Esophagus squamous epithelium (tissue), 5 donors: ENCODE results near the gene MBOAT1. TPM values are rescaled to one million over a fixed set of nuclear protein-coding genes. Genes with fewer than 3 reads are reported as not detected.
"Not testable (repeated sequence)": the region's sequence is repeated elsewhere in the genome, so short reads cannot be mapped to it uniquely, and the experiment has no call there.

ENCODE experiments used
- DNase-seq: peaks from one replicate; lab custom pipeline; 2025; lab: John Stamatoyannopoulos, UW
- H3K27ac ChIP-seq, 4 donors: fragments of 200-600 bp; sonication (generic); one replicate each; pipeline ENCODE4 v1.5.1; 2016 to 2019; ENCODE audit warnings: mild to moderate bottlenecking in 1 of 4
- H3K27me3 ChIP-seq, 4 donors: fragments of 200-600 bp; sonication (generic); 1 replicate in 3 of 4; 2 replicates in 1 of 4; pipeline versions ENCODE4 v1.5.1 to v1.6.0; 2017 to 2021; ENCODE audit warnings: antibody characterized with exemption in 1 of 4
- H3K36me3 ChIP-seq, 3 donors: fragments of 200-600 bp; sonication (generic); one replicate each; pipeline ENCODE4 v1.5.1; 2016 to 2019
- H3K4me1 ChIP-seq, 3 donors: fragments of 200-600 bp; sonication (generic); one replicate each; pipeline ENCODE4 v1.5.1; 2017 to 2019
- H3K4me3 ChIP-seq, 4 donors: fragments of 200-600 bp; sonication (generic); 1 replicate in 3 of 4; 2 replicates in 1 of 4; pipeline ENCODE4 v1.5.1; 2016 to 2019; ENCODE audit warnings: mild to moderate bottlenecking in 2 of 4, moderate library complexity in 1 of 4
- H3K9me3 ChIP-seq, 3 donors: fragments of 200-600 bp; sonication (generic); one replicate each; pipeline ENCODE4 v1.5.1; 2016 to 2019
- POLR2A ChIP-seq, 4 donors: fragments of 450-650 bp; IDR thresholded peaks; one replicate each; pipeline ENCODE4 v1.6.1; 2017; ENCODE audit warnings: antibody characterized with exemption in 4 of 4, mild to moderate bottlenecking in 4 of 4, moderate library complexity in 3 of 4
- WGBS, 2 donors: methylation state at CpG; one replicate each; pipeline ENCODE4 v1.1.5; 2018; 5-methylcytosine and 5-hydroxymethylcytosine counted together
- intact Hi-C: fragments of 100-400 bp; cut with DNase I; formaldehyde crosslinking; loops from one replicate; pipeline ENCODE4 v1.15.0; 2022
- total RNA-seq, 4 donors: library from RNA; depleted of rRNA; stranded (reverse); fragments of >200 nt; gene quantifications; one replicate each; pipeline ENCODE4 v1.1.0, GENCODE V29; 2016
- TF ChIP-seq, protein P1 (sequence below), 6 experiments: fragments of 450-650 bp in 4 of 6; fragments of 200-600 bp in 2 of 6; sonication (generic) in 2 of 6; IDR thresholded peaks; one replicate each; pipeline ENCODE4 v1.5.1; 2016 to 2019; ENCODE audit warnings: antibody characterized with exemption in 6 of 6, mild to moderate bottlenecking in 4 of 6, moderate library complexity in 4 of 6
- donor health status: DM: yes; HTN: yes; CAD: no.

Gene MBOAT1
- total RNA-seq, 4 donors from 2014 or later: 5.2 to 12.8 (median 12.0) TPM

DNA sequence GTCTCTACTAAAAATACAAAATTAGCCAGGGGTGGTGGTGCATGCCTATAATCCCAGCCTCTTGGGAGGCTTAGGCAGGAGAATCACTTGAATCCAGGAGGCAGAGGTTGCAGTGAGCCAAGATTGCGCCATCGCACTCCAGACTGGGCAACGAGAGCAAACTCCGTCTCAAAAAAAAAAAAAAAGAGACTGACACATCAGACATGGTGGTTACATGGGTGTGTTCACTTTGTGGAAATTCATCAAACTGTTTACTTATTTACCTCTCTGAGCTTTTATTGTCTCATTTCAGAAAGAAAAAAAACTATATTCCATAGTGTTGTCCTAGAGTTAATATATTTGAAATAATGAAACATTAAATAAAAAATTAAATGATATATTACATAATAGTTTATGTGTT, 64.8 kb downstream of the MBOAT1 start:
- Histone ChIP-seq H3K27ac (no peak overlapping the region), H3K27me3 (no peaks in the 10 kb centered on the region), H3K36me3 (peaks cover 0 to 77% (median 0%) of the 10 kb centered on the region in 3 donors), H3K9me3 (no peaks in the 10 kb centered on the region), H3K4me3 (no peak overlapping the region), H3K4me1 (no peaks in the 10 kb centered on the region)
- 79 to 87% methylated on average over 4 of the region's 4 CpGs for WGBS, 2 donors
- DNase-seq: no peak
- TF ChIP-seq POLR2A (IDR thresholded peaks at IDR 0.05): no peak
- TF ChIP-seq, protein P1, sequence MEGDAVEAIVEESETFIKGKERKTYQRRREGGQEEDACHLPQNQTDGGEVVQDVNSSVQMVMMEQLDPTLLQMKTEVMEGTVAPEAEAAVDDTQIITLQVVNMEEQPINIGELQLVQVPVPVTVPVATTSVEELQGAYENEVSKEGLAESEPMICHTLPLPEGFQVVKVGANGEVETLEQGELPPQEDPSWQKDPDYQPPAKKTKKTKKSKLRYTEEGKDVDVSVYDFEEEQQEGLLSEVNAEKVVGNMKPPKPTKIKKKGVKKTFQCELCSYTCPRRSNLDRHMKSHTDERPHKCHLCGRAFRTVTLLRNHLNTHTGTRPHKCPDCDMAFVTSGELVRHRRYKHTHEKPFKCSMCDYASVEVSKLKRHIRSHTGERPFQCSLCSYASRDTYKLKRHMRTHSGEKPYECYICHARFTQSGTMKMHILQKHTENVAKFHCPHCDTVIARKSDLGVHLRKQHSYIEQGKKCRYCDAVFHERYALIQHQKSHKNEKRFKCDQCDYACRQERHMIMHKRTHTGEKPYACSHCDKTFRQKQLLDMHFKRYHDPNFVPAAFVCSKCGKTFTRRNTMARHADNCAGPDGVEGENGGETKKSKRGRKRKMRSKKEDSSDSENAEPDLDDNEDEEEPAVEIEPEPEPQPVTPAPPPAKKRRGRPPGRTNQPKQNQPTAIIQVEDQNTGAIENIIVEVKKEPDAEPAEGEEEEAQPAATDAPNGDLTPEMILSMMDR (IDR thresholded peaks at IDR 0.05): no peak
- intact Hi-C loops: no loop called here

DNA sequence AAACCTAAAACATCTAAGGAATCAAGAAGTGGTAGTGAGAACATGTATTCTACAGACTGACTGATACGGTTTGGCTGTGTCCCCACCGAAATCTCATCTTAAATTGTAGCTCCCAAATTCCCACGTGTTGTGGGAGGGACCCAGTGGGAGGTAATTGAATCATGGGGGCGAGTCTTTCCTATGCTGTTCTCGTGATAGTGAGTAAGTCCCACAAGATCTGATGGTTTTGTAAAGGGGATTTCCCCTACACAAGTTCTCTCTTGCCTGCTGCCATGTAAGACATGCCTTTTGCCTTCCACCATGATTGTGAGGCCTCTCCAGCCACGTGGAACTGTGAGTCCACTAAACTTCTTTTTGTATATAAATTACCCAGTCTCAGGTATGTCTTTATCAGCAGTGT, 65.4 kb downstream of the MBOAT1 start:
- H3K9me3 ChIP-seq, intact Hi-C loops, H3K27me3 ChIP-seq, DNase-seq, H3K27ac ChIP-seq, H3K4me1 ChIP-seq, H3K4me3 ChIP-seq: not testable (repeated sequence)
- 72 to 79% methylated on average over 6 of the region's 6 CpGs for WGBS, 2 donors
- peaks cover 0 to 83% (median 0%) of the 10 kb centered on the region in 3 donors for H3K36me3 ChIP-seq

GRCh38 chr6:20146291-20146690, 66.0 kb downstream of the MBOAT1 start:
- intact Hi-C loops: no loop called here
- no peak for DNase-seq
- H3K27me3 ChIP-seq: no peaks in the 10 kb centered on the region
- WGBS, 2 donors: 92 to 96% methylated on average over 2 of the region's 2 CpGs
- H3K27ac ChIP-seq: no peak overlapping the region
- H3K4me3 ChIP-seq: no peak overlapping the region
- H3K9me3 ChIP-seq: no peaks in the 10 kb centered on the region
- H3K4me1 ChIP-seq: no peaks in the 10 kb centered on the region
- H3K36me3 ChIP-seq: peaks cover 0 to 83% (median 0%) of the 10 kb centered on the region in 3 donors
- TF ChIP-seq POLR2A (IDR thresholded peaks at IDR 0.05): no peak
- TF ChIP-seq, protein P1 (IDR thresholded peaks at IDR 0.05): no peak

GRCh38 chr6:20142866-20143265, 69.4 kb downstream of the MBOAT1 start:
- H3K27me3 ChIP-seq: no peaks in the 10 kb centered on the region
- H3K36me3 ChIP-seq: peaks cover 0 to 96% (median 0%) of the 10 kb centered on the region in 3 donors
- H3K27ac ChIP-seq: no peak overlapping the region
- no peaks in the 10 kb centered on the region for H3K9me3 ChIP-seq
- no peak overlapping the region for H3K4me3 ChIP-seq
- intact Hi-C loops: no loop called here
- H3K4me1 ChIP-seq: no peaks in the 10 kb centered on the region
- TF ChIP-seq, protein P1 (IDR thresholded peaks at IDR 0.05): no peak
- TF ChIP-seq POLR2A (IDR thresholded peaks at IDR 0.05): no peak
- DNase-seq: no peak
- WGBS, 2 donors: 78 to 93% methylated on average over 3 of the region's 4 CpGs

GRCh38 chr6:20141931-20142330, 70.3 kb downstream of the MBOAT1 start:
- no peak for DNase-seq
- 82 to 92% methylated on average over 2 of the region's 2 CpGs for WGBS, 2 donors
- H3K36me3 ChIP-seq: peaks cover 0 to 92% (median 0%) of the 10 kb centered on the region in 3 donors
- H3K9me3 ChIP-seq: no peaks in the 10 kb centered on the region
- intact Hi-C loops: no loop called here
- H3K4me1 ChIP-seq: no peaks in the 10 kb centered on the region
- H3K27ac ChIP-seq: no peak overlapping the region
- H3K27me3 ChIP-seq: no peaks in the 10 kb centered on the region
- TF ChIP-seq, protein P1 (IDR thresholded peaks at IDR 0.05): no peak
- TF ChIP-seq POLR2A (IDR thresholded peaks at IDR 0.05): no peak
- no peak overlapping the region for H3K4me3 ChIP-seq

DNA sequence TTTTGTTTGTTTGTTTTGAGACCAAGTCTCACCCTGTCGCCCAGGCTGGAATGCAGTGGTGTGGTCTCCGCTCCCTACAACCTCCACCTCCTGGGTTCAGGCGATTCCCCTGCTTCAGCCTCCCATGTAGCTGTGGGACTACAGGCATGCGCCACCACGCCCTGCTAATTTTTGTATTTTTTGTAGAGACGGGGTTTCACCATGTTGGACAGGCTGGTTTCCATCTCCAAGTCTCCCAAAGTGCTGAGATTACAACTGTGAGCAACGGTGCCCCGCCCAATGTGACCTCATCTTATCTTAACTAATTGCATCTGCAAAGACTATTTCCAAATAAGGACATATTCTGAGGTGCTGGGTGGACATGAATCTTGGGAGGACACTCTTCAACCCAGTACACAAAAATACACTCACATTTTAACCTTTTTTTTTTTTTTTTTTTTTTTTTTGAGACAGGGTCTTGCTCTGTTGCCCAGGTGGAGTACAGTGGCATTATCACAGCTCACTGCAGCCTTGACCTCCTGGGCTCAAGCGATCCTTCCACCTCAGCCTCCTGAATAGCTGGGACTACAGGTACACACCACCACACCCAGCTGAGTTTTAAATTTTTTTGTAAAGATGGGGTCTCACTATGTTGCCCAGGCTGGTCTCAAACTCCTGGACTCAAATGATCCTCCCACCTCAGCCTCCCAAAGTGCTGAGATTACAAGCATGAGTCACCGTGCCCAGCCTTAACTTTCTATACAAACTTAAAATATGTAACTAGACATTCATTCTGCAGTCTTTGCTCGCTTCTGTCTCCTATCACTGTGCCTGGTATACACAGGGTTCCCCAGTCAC, 72.9 kb downstream of the MBOAT1 start:
- H3K4me3 ChIP-seq, intact Hi-C loops, H3K27me3 ChIP-seq, H3K9me3 ChIP-seq, H3K4me1 ChIP-seq, H3K27ac ChIP-seq, DNase-seq: not testable (repeated sequence)
- 92 to 93% methylated on average over 10 to 11 of the region's 11 CpGs for WGBS, 2 donors
- H3K36me3 ChIP-seq: peaks cover 0 to 68% (median 0%) of the 10 kb centered on the region in 3 donors
